GM12872 (cell line): Measurements from ENCODE around the gene FBXW7.

Source experiments
- CTCF ChIP-seq: IDR thresholded peaks from 3 replicates; pipeline ENCODE4 v1.5.1; 2011; ENCODE audit warnings: low read depth, mild to moderate bottlenecking, low read length, moderate library complexity; ENCODE audit not compliant: insufficient read depth

The FBXW7 gene

GRCh38 chr4:152540293-152540674 lies 4.4 kb upstream of the FBXW7 start:
- TF ChIP-seq CTCF = 0 out of 3 replicates have a peak, but pooled peaks have one; percentile 21

- no peak for TF ChIP-seq CTCF
These were observed 3.8 kb upstream of the FBXW7 start for GRCh38 chr4:152539556-152540292.

GRCh38 chr4:152537881-152538280 lies 2.0 kb upstream of the FBXW7 start:
- TF ChIP-seq CTCF = no peak

- TF ChIP-seq CTCF = no peak
These were observed 772 bp upstream of the FBXW7 start for GRCh38 chr4:152536545-152537182.

GRCh38 chr4:152535360-152535902 lies 461 bp downstream of the FBXW7 start:
- no peak for TF ChIP-seq CTCF

GRCh38 chr4:152534541-152535359 lies 1.1 kb downstream of the FBXW7 start:
- TF ChIP-seq CTCF = no peak

- no peak for TF ChIP-seq CTCF
These were observed 4.4 kb downstream of the FBXW7 start for GRCh38 chr4:152531479-152531878.
